Measurements from ENCODE around the gene PUS1. TPM values are rescaled to one million over a fixed set of nuclear protein-coding genes. Genes with fewer than 3 reads are reported as not detected.

PUS1 gene
- total RNA-seq, 1 donor from 2014 or later = 18.8 TPM

DNA sequence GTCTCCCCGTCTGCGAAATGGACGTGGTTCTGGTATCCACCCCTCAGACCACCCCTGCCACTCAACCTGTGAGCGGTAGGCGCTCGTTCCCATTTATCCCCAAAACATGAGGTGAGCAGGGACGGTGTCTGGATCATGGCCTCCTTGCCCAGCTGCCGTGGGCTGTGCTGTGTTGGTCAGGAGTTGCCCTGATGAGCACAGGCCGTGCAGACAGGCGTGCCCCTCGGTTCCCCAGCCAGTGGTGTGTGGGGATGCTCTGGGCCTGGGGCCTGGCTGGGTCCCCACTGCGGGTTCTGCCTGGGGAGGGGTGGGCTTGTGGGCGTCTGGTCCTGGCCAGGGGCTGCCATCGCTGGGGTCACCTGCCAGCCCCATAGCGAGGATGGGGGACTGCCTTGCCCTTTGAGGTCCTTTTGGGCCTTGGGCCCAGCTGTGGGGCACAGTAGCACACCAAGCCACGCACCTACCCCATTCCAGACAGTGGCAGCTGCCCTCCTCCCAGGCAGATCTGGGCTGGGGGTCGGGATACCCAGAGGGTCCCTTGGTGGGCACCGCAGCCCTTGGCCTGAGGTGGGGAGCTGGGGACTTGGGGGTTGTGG is 11.3 kb upstream of the PUS1 start:
- Mint-ChIP-seq H3K27ac (ENCODE audit: unreplicated experiment) (no peak overlapping the region), H3K36me3 (ENCODE audit: unreplicated experiment) (peaks cover 19% of the 10 kb centered on the region), H3K4me1 (ENCODE audit: unreplicated experiment) (peaks cover 3% of the 10 kb centered on the region), H3K9me3 (ENCODE audit: unreplicated experiment) (no peaks in the 10 kb centered on the region), H3K27me3 (ENCODE audit: unreplicated experiment) (no peaks in the 10 kb centered on the region), H3K4me3 (ENCODE audit: unreplicated experiment) (no peak overlapping the region)
- TF ChIP-seq, protein P1, sequence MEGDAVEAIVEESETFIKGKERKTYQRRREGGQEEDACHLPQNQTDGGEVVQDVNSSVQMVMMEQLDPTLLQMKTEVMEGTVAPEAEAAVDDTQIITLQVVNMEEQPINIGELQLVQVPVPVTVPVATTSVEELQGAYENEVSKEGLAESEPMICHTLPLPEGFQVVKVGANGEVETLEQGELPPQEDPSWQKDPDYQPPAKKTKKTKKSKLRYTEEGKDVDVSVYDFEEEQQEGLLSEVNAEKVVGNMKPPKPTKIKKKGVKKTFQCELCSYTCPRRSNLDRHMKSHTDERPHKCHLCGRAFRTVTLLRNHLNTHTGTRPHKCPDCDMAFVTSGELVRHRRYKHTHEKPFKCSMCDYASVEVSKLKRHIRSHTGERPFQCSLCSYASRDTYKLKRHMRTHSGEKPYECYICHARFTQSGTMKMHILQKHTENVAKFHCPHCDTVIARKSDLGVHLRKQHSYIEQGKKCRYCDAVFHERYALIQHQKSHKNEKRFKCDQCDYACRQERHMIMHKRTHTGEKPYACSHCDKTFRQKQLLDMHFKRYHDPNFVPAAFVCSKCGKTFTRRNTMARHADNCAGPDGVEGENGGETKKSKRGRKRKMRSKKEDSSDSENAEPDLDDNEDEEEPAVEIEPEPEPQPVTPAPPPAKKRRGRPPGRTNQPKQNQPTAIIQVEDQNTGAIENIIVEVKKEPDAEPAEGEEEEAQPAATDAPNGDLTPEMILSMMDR (IDR thresholded peaks at IDR 0.05) = no peak
- DNase-seq (ENCODE audit: extremely low spot score, unreplicated experiment) = no peak

- Mint-ChIP-seq H3K4me3 (ENCODE audit: unreplicated experiment) (no peak overlapping the region), H3K4me1 (ENCODE audit: unreplicated experiment) (peaks cover 2% of the 10 kb centered on the region), H3K27ac (ENCODE audit: unreplicated experiment) (no peak overlapping the region), H3K27me3 (ENCODE audit: unreplicated experiment) (no peaks in the 10 kb centered on the region), H3K36me3 (ENCODE audit: unreplicated experiment) (peaks cover 19% of the 10 kb centered on the region), H3K9me3 (ENCODE audit: unreplicated experiment) (no peaks in the 10 kb centered on the region)
- DNase-seq (ENCODE audit: extremely low spot score, unreplicated experiment) = no peak
- TF ChIP-seq, protein P1 (IDR thresholded peaks at IDR 0.05) = no peak
Observed at GRCh38 chr12:131918311-131919050, 10.6 kb upstream of the PUS1 start.

- peaks cover 19% of the 10 kb centered on the region for H3K36me3 Mint-ChIP-seq (ENCODE audit: unreplicated experiment)
- no peaks in the 10 kb centered on the region for H3K9me3 Mint-ChIP-seq (ENCODE audit: unreplicated experiment)
- H3K4me3 Mint-ChIP-seq (ENCODE audit: unreplicated experiment) = no peak overlapping the region
- DNase-seq (ENCODE audit: extremely low spot score, unreplicated experiment) = no peak
- TF ChIP-seq, protein P1 (IDR thresholded peaks at IDR 0.05) = no peak
- no peak overlapping the region for H3K27ac Mint-ChIP-seq (ENCODE audit: unreplicated experiment)
- peaks cover 2% of the 10 kb centered on the region for H3K4me1 Mint-ChIP-seq (ENCODE audit: unreplicated experiment)
- H3K27me3 Mint-ChIP-seq (ENCODE audit: unreplicated experiment) = no peaks in the 10 kb centered on the region
Observed at GRCh38 chr12:131919051-131919347, 10.1 kb upstream of the PUS1 start.

- Mint-ChIP-seq H3K4me3 (ENCODE audit: unreplicated experiment) (no peak overlapping the region), H3K27ac (ENCODE audit: unreplicated experiment) (no peak overlapping the region), H3K36me3 (ENCODE audit: unreplicated experiment) (peaks cover 15% of the 10 kb centered on the region), H3K9me3 (ENCODE audit: unreplicated experiment) (no peaks in the 10 kb centered on the region), H3K4me1 (ENCODE audit: unreplicated experiment) (peaks cover 4% of the 10 kb centered on the region), H3K27me3 (ENCODE audit: unreplicated experiment) (no peaks in the 10 kb centered on the region)
- TF ChIP-seq, protein P1 (IDR thresholded peaks at IDR 0.05) = no peak
- DNase-seq (ENCODE audit: extremely low spot score, unreplicated experiment) = no peak
Observed at GRCh38 chr12:131919366-131920156, 9.5 kb upstream of the PUS1 start.

DNA sequence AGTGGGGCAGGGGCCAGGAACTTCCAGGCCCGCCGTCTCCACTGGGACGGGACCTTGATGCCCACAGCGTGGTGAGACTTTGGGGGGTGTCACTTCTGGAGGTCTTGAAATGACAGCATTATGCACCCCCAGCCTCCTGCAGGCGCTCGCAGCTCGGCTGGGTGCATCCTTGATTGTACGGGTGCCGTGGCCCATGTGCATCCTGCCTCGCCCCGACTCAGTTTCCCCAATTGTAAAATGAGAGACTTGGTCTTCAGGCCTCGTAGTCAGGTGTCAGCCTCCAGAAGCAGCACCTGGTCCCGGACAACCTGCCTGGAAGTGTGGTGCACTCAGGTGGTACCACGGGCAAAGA is 8.9 kb upstream of the PUS1 start:
- Mint-ChIP-seq H3K36me3 (ENCODE audit: unreplicated experiment) (peaks cover 11% of the 10 kb centered on the region), H3K9me3 (ENCODE audit: unreplicated experiment) (no peaks in the 10 kb centered on the region), H3K4me1 (ENCODE audit: unreplicated experiment) (peaks cover 9% of the 10 kb centered on the region), H3K4me3 (ENCODE audit: unreplicated experiment) (no peak overlapping the region), H3K27me3 (ENCODE audit: unreplicated experiment) (no peaks in the 10 kb centered on the region), H3K27ac (ENCODE audit: unreplicated experiment) (no peak overlapping the region)
- DNase-seq (ENCODE audit: extremely low spot score, unreplicated experiment) = no peak
- TF ChIP-seq, protein P1 (IDR thresholded peaks at IDR 0.05) = no peak
